NB4 (cell line): Measurements from ENCODE around the gene TEX13C.

Experiments used
- DNase-seq: peaks from one replicate; pipeline ENCODE4 v3.0.0; 2010; ENCODE audit warnings: low read depth
- H3K4me3 ChIP-seq: one replicate; pipeline ENCODE4 v1.5.1; 2011; ENCODE audit warnings: mild to moderate bottlenecking, low read depth, low read length, moderate library complexity
- MYC ChIP-seq: IDR thresholded peaks from 2 replicates; pipeline ENCODE4 v1.6.1; 2011; ENCODE audit warnings: low read depth, low read length
- POLR2A ChIP-seq: IDR thresholded peaks from 2 replicates; pipeline ENCODE4 v1.6.1; 2011; ENCODE audit warnings: mild to moderate bottlenecking; ENCODE audit not compliant: insufficient read length; ENCODE audit errors: extremely low read depth
- TF ChIP-seq, protein P1 (sequence below): IDR thresholded peaks from one replicate; pipeline ENCODE4 v1.5.1; 2012; ENCODE audit warnings: low read depth, low read length
- TF ChIP-seq, protein P2 (sequence below): IDR thresholded peaks from 2 replicates; pipeline ENCODE4 v1.6.1; 2011; ENCODE audit warnings: low read depth, low read length

Gene TEX13C

DNA sequence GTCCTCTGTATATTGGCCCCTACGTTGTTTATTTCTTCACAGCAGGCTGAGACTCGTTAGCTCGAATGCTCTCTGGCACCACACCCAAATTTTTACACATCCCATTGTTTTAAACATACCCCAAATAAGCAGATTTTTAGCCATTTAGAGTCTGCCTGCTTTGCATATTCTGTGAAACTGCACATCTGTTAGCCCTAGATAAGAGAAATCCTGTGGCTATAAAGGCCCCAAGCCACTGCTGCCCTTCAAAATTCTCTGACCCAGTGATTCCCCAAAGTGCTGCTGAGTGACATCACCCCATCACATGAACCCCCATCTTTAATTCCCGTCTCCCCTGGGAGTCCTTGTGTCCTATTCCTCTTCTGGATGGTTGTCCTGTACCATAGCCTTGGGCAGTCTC lies 20.8 kb downstream of the TEX13C start:
- no peak for DNase-seq
- TF ChIP-seq, protein P1, sequence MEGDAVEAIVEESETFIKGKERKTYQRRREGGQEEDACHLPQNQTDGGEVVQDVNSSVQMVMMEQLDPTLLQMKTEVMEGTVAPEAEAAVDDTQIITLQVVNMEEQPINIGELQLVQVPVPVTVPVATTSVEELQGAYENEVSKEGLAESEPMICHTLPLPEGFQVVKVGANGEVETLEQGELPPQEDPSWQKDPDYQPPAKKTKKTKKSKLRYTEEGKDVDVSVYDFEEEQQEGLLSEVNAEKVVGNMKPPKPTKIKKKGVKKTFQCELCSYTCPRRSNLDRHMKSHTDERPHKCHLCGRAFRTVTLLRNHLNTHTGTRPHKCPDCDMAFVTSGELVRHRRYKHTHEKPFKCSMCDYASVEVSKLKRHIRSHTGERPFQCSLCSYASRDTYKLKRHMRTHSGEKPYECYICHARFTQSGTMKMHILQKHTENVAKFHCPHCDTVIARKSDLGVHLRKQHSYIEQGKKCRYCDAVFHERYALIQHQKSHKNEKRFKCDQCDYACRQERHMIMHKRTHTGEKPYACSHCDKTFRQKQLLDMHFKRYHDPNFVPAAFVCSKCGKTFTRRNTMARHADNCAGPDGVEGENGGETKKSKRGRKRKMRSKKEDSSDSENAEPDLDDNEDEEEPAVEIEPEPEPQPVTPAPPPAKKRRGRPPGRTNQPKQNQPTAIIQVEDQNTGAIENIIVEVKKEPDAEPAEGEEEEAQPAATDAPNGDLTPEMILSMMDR: no peak
- TF ChIP-seq MYC (no peak), POLR2A (no peak)
- TF ChIP-seq, protein P2, sequence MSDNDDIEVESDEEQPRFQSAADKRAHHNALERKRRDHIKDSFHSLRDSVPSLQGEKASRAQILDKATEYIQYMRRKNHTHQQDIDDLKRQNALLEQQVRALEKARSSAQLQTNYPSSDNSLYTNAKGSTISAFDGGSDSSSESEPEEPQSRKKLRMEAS: no peak
- H3K4me3 ChIP-seq: no peak overlapping the region

DNA sequence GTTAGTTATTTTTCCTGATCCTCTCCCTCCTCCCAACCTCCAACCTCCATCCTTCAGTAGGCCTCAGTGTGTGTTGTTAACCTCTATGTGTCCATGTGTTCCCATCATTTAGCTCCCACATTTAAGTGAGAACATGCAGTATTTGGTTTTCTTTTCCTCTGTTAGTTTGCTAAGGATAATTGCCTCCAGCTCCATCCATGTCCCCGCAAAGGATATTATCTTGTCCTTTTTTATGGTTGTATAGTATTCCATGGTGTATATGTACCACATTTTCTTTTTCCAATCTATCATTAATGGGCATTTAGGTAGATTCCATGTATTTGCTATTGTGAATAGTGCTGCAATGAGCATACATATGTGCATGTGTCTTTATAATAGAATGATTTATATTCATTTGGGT lies 54.5 kb downstream of the TEX13C start:
- no peak overlapping the region for H3K4me3 ChIP-seq
- TF ChIP-seq, protein P1: no peak
- TF ChIP-seq POLR2A (no peak), MYC (no peak)
- TF ChIP-seq, protein P2: no peak
- DNase-seq: no peak
